Measurements from ENCODE around the gene HIC2.
"Not testable (repeated sequence)": the region's sequence is repeated elsewhere in the genome, so short reads cannot be mapped to it uniquely, and the experiment has no call there.

The HIC2 gene

GRCh38 chr22:21417227-21417746 is at the start of gene HIC2:
Gene HIC2 (plus strand): TSS chr22:21417371. CDS start chr22:21442832, 25,461 bp downstream.
- not testable (repeated sequence) for DNase-seq (ENCODE audit: low read depth, low spot score)

- not testable (repeated sequence) for DNase-seq (ENCODE audit: low read depth, low spot score)
These were observed 48.4 kb upstream of the HIC2 start for GRCh38 chr22:21368603-21369310.

- not testable (repeated sequence) for DNase-seq (ENCODE audit: low read depth, low spot score)
These were observed 41.3 kb upstream of the HIC2 start for GRCh38 chr22:21375880-21376279.

GRCh38 chr22:21383701-21384467 is 33.3 kb upstream of the HIC2 start, which contains the start of gene RIMBP3B:
Gene RIMBP3B (plus strand): TSS chr22:21383751. CDS start chr22:21383859, 108 bp downstream.
- DNase-seq (ENCODE audit: low read depth, low spot score), result not testable (repeated sequence)

GRCh38 chr22:21384468-21385357 is 32.5 kb upstream of the HIC2 start:
- DNase-seq (ENCODE audit: low read depth, low spot score), result not testable (repeated sequence)

GRCh38 chr22:21389480-21389879 is 27.7 kb upstream of the HIC2 start:
- not testable (repeated sequence) for DNase-seq (ENCODE audit: low read depth, low spot score)

- DNase-seq (ENCODE audit: low read depth, low spot score), result not testable (repeated sequence)
These were observed 27.2 kb upstream of the HIC2 start for GRCh38 chr22:21390013-21390412.

- DNase-seq (ENCODE audit: low read depth, low spot score), result not testable (repeated sequence)
These were observed 22.6 kb upstream of the HIC2 start for GRCh38 chr22:21394613-21395012.

- not testable (repeated sequence) for DNase-seq (ENCODE audit: low read depth, low spot score)
These were observed 15.8 kb upstream of the HIC2 start for GRCh38 chr22:21401197-21401969.

- DNase-seq (ENCODE audit: low read depth, low spot score), result not testable (repeated sequence)
These were observed 14.3 kb upstream of the HIC2 start for GRCh38 chr22:21402763-21403314.

- DNase-seq (ENCODE audit: low read depth, low spot score), result not testable (repeated sequence)
These were observed 10.0 kb upstream of the HIC2 start for GRCh38 chr22:21407139-21407538.

- not testable (repeated sequence) for DNase-seq (ENCODE audit: low read depth, low spot score)
These were observed 9.4 kb upstream of the HIC2 start for GRCh38 chr22:21407792-21408191.

- not testable (repeated sequence) for DNase-seq (ENCODE audit: low read depth, low spot score)
These were observed 796 bp upstream of the HIC2 start for GRCh38 chr22:21416375-21416774.

GRCh38 chr22:21417853-21418252 is 682 bp downstream of the HIC2 start:
- not testable (repeated sequence) for DNase-seq (ENCODE audit: low read depth, low spot score)

GRCh38 chr22:21418974-21419638 is 1.9 kb downstream of the HIC2 start:
- not testable (repeated sequence) for DNase-seq (ENCODE audit: low read depth, low spot score)

- not testable (repeated sequence) for DNase-seq (ENCODE audit: low read depth, low spot score)
These were observed 3.1 kb downstream of the HIC2 start for GRCh38 chr22:21420180-21420763.

GRCh38 chr22:21424084-21424709 is 7.0 kb downstream of the HIC2 start:
- not testable (repeated sequence) for DNase-seq (ENCODE audit: low read depth, low spot score)

GRCh38 chr22:21434378-21435233 is 17.4 kb downstream of the HIC2 start:
- not testable (repeated sequence) for DNase-seq (ENCODE audit: low read depth, low spot score)
